Adrenal gland (tissue), 5 donors: ENCODE data around the gene SMURF2.
"Not testable (repeated sequence)": the region's sequence is repeated elsewhere in the genome, so short reads cannot be mapped to it uniquely, and the experiment has no call there.

Experiments used
- POLR2A ChIP-seq, 2 donors: fragments of 450-650 bp; IDR thresholded peaks; one replicate each; pipeline ENCODE4 v1.6.1; 2017; ENCODE audit warnings: antibody characterized with exemption in 2 of 2, mild to moderate bottlenecking in 2 of 2, moderate library complexity in 1 of 2
- TF ChIP-seq, protein P1 (sequence below), 6 experiments: fragments of 450-650 bp in 4 of 6; fragments of 200-600 bp in 2 of 6; sonication (generic) in 1 of 6; IDR thresholded peaks; 1 replicate in 5 of 6; 2 replicates in 1 of 6; pipeline versions ENCODE4 v1.5.1 to v1.8.0; 2016 to 2021; ENCODE audit warnings: antibody characterized with exemption in 6 of 6, mild to moderate bottlenecking in 2 of 6, moderate library complexity in 1 of 6
- donor health status: DM: no; HTN: no; CAD: no.

GRCh38 chr17:64670843-64671590 is 8.9 kb upstream of the SMURF2 start:
- TF ChIP-seq POLR2A (IDR thresholded peaks at IDR 0.05): not testable (repeated sequence)
- TF ChIP-seq, protein P1, sequence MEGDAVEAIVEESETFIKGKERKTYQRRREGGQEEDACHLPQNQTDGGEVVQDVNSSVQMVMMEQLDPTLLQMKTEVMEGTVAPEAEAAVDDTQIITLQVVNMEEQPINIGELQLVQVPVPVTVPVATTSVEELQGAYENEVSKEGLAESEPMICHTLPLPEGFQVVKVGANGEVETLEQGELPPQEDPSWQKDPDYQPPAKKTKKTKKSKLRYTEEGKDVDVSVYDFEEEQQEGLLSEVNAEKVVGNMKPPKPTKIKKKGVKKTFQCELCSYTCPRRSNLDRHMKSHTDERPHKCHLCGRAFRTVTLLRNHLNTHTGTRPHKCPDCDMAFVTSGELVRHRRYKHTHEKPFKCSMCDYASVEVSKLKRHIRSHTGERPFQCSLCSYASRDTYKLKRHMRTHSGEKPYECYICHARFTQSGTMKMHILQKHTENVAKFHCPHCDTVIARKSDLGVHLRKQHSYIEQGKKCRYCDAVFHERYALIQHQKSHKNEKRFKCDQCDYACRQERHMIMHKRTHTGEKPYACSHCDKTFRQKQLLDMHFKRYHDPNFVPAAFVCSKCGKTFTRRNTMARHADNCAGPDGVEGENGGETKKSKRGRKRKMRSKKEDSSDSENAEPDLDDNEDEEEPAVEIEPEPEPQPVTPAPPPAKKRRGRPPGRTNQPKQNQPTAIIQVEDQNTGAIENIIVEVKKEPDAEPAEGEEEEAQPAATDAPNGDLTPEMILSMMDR (IDR thresholded peaks at IDR 0.05): not testable (repeated sequence)
